Glomerular visceral epithelial cell (primary cell): ENCODE data around the gene ZNF362.
A peak's percentile ranks its signal among the peaks of the same experiment; 100 is the strongest.

Experiments
- DNase-seq: peaks from one replicate; pipeline ENCODE4 v3.0.0-alpha.2; 2016; ENCODE audit errors: extremely low spot score

ZNF362 gene

DNA sequence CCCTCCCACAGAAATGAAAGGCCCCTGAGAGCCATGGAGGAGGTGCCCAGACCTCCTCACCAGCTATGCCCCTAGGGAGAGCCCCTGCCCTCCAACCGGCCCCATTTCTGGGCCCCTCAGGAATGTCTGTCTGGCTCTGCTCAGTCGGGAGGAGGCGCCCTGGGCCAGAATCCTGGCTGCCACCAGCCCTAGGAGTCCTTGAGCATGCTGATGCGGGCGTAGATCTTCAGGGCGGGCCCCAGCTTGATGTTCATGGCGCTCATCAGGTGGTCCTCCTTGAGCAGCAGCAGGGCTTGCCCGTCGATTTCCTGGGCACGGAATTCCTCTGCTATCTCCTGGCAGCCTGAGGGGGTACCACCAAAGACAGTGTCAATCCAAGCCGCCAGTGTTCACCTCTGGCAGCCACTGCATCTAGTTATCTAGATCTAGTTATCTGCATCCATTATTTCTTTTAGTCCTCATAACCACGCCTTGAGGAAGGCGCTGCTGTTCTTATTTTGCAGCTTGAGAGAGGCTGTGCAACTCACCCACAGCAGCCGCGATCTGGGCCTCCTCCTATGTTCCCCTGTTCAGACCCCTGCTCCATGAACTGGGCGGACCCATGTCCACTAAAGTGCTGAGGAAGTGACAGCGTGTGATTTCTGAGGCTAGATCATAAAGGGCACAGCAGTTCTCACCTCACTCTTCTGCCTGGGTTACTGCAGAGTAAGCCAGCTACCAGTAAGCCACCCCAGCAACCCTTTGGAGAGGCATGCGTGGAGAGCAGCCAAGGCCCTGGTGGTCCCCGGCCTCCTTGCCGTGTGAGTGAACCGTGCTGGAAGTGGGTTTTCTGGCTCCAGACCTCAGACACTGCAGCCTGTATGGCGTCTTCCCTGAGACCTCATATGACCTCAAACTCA is 68.6 kb downstream of the ZNF362 start:
- DNase-seq = no peak

- DNase-seq = no peak
These were observed 70.5 kb downstream of the ZNF362 start for GRCh38 chr1:33326785-33327184.

- peak; percentile 95 for DNase-seq
These were observed 71.5 kb downstream of the ZNF362 start for GRCh38 chr1:33327587-33328325.

DNA sequence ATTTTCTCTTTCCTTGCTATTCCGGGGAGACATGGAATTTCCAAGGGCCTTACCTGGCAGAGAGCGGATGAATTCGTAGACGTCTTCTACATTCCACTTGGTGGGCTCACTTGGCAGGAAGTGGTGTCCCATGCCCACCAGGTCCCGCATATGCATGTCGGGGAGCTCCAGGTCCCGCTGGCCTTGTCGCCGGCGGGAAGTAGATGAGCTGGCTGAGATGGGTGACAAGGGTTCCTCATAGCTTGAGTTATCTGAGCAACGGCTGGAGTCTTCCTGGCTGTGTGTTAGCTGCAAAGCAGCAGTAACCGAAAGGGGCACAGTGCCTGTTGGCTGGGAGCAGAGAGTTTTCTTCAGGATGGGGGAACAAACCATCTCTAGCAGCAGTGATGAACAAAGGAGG is 72.5 kb downstream of the ZNF362 start:
- DNase-seq = no peak

GRCh38 chr1:33329600-33330305 is 73.5 kb downstream of the ZNF362 start:
- DNase-seq = no peak

DNA sequence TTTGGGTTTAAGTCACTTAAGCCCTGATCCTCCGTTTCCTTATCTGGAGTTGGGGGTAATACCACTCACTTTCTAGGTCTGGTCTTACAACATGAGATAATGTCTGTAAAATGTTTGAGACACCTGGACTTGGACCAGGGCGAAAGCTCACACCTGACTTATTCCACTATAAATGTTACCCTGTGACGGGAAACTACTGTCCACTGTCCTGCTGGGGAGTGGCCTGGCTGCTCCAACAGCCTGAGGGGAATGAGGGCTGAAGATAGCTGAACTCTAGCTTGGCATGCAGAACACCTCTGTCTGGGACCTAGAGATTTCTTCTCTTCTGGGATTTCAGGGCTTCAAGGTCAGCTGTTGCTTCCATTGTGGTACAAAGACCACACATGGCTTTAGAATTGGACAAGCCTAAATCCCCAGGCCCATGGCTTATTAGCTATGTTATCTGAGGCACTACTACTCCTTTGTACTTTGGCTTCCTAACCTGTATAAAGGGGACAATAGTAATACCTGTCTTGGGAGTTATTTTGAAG is 74.1 kb downstream of the ZNF362 start:
- no peak for DNase-seq

- DNase-seq = no peak
These were observed 74.6 kb downstream of the ZNF362 start for GRCh38 chr1:33330906-33331305.

GRCh38 chr1:33331444-33332356 is 75.4 kb downstream of the ZNF362 start:
- DNase-seq = peak; percentile 63

GRCh38 chr1:33332357-33332789 is 76.1 kb downstream of the ZNF362 start:
- DNase-seq = peak; percentile 25

DNA sequence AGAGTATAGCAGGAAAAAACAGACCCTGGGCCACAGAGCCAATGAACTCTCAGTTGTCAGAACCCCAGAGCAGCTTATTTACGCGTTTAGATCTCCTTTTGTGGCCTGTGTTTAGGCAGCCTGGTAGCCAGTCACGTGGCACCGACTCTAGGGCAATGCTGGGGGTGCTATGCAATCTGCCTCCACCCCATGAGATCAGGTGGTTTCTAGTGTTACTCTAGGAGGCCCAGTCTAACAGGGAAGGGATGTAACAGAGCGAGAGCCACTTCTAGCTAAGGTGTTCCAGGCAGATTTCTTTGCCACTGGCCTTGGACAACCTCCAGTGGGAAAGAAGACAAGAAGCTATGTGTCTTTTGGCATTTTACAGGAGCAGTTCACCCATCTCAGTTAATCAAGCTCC is 76.6 kb downstream of the ZNF362 start:
- DNase-seq = no peak

DNA sequence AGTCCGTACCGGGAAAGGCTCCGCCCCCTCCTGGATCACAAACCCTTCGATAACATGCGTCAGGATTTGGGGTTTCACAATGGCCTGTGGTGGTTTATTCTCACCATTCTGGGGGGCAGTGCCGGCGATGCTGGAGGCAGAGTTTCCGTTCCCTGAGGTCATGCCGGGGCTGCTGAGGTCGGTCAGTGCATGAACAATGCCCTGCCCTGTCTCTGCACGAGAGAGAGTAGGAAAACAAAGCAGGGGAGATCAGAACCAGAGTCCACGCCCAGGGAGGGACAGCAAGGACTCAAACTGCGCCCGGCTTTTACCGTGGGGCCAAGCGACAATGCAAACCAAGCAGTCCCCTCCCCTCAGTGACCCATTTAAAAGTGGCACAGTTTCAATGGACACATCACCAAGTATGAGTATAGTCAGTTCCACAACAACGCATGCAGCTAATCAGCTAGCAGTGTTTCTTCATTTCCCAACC is 77.8 kb downstream of the ZNF362 start:
- no peak for DNase-seq

DNA sequence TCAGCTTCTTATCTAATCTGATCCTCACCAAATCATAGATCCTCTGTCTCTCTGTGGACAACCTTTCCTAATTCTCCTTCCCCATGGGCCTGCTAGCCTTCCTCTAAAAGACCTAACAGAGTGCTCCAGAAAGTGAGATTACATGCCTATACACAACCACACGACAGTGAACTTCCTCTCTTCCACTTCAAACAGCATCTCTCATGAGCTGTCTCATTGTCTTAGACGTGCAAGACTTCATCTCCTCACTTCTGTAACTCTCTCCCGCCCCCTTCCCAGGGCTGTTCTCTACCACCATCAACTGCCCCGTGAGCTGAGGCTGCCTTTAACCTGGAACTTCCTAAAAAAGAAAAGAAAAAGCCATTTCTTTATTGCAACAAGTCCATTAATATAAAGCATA is 78.7 kb downstream of the ZNF362 start:
- DNase-seq = no peak

GRCh38 chr1:33336580-33336979 is 80.3 kb downstream of the ZNF362 start:
- no peak for DNase-seq

DNA sequence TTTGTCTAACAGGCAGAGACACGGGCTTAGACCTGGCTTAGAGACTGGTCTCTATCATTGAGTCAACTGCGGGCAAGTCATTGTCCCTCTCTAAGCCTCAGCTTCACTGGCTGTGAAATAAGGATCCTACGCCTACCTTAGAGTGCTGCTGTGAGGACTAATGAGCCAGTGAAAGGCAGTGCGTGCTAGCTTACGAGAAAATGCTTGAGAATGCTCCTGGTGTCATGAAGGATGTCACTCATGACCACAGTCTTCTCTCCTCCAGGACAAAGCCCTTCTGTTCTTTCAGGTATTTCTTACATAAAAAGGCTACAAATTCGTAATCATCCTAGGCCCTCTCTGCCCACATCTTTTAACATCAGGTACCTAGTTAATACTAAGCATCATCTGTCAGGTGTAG is 81.1 kb downstream of the ZNF362 start:
- DNase-seq = no peak

DNA sequence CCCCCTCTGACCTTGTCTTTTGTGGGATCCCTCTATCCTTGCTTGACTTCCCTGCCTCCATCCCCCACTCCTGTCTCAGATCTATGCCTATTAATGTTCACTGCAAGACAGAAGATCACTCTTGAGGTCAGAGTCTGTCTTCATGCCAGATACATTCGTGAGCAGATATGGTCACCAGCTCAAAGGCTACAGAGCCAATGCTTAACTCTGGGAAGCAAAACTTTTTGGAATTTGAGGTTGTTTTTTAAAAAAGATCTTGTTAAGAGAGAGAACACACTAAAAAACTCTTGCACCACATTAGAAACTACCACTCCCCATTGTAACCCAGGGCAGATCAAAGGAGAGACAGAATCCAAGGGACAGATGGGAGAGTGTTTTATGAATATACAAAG is 81.8 kb downstream of the ZNF362 start:
- no peak for DNase-seq

DNA sequence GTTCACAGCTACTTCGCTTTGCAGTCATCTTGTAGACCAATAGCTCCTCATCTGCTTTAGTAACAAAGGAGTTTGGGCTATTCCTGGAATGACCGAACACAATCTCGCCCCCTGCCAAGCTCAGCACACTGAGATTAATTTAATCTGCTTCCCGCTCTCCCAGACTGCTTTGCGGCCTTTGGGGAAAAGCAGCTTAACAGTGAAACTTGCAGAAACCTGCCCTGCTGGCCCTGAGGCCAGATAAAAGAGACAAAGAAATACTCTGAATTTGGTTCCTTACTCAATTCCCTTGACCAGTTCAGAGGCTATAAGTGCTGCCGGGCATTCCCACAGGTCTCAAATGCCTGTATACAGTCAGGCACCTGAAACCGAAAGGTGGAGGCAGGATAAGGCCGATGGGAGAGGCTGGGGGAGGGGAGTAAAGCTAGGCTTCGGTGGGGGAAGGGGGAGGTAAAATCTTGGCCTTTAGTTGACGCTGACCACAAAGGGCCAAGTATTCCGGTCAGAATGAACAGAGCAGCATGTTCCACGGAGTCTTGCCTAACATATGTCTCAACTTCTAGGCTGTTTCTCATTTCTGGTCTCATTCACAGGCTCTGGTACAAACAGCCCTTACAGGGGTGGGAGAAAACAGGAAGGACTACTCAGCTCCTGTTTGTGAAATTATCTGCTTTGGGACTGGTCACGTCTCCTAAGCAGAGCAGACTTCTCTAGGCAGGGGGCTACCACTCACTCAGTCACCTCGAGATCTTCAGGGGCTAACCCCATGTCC is 82.3 kb downstream of the ZNF362 start:
- DNase-seq = peak; percentile 49

DNA sequence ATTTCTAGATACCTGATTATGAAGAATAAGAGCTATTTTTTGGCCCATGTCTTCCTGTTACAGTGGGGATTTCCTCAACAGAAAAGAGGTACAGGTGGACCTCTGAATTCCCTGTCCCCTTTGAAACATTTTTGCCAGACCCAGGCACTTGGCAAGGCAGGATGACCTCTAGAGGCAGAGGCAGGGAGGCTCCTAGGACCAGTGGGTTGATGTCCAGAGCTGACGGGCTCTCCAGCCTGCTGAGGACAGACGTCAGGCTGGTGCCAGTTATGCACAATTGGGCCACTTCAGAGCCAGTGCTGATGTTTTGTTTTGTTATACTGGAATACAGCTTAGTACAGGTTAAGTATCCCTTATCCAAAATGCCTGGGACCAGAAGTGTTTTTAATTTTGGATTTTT is 83.1 kb downstream of the ZNF362 start:
- DNase-seq = no peak

DNA sequence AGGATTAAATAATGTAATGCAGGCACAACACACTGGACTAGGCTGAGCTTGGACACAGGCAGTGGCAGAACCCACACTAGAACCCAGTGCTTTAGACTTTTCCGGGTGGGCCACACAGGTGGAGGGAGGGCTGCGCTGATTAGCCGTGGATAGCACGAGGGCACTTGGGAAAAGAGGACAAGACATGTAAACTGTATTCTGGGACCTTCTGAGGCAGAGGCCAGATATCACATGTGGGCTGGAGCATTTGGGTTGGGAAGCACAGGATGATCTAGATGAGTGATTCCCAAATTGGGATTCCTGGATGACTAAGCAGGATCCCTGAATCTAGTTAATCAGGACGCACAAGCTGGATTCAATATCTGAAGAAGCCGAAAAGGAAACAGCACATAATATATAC is 84.9 kb downstream of the ZNF362 start:
- DNase-seq = peak; percentile 29

DNA sequence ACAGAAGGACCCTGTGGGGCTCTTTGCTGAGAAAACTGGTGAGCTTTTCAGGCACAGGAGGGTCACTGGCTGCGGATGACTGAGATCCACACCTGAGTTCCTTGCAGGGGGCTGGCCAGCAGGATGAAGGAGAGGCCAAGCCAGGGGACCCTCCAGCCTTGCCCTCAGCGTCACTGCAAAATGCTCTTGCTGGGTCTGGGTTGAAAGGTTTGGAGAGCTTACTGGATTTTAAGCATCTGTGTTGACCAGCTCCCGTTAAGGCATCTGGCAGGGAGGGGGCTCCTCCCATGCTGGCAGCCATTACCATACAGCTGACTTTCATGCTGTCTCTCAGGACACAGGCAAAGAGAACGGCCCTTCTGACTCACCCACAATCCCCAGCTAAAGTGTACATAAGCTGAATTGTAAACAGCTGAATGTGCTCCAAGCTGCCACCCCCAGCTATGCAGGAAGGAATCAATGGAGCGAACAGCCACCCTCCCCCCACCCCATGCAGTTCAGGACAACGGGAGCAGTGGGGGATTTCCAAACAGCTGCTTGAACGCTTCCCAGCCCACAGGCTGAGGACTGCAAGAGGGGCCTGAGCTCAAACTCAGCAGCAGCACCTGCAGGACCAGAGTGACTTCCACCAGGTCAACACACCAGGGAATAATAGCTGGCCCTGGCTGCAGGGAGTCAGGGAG is 85.9 kb downstream of the ZNF362 start:
- peak; percentile 98 for DNase-seq

GRCh38 chr1:33343539-33343938 is 87.2 kb downstream of the ZNF362 start:
- no peak for DNase-seq
